GM12892 (cell line): Measurements from ENCODE around the gene F3.

Experiments used
- POLR2A ChIP-seq: IDR thresholded peaks from 2 replicates; pipeline ENCODE4 v1.6.1; 2011; ENCODE audit warnings: low read depth, low read length, control low read depth
- POLR2AphosphoS5 ChIP-seq: IDR thresholded peaks from 2 replicates; pipeline ENCODE4 v1.6.1; 2011; ENCODE audit warnings: low read depth, low read length, control low read depth
- TAF1 ChIP-seq: IDR thresholded peaks from 2 replicates; pipeline ENCODE4 v1.6.1; 2011; ENCODE audit warnings: low read depth, mild to moderate bottlenecking, control low read depth, low read length, borderline replicate concordance

DNA sequence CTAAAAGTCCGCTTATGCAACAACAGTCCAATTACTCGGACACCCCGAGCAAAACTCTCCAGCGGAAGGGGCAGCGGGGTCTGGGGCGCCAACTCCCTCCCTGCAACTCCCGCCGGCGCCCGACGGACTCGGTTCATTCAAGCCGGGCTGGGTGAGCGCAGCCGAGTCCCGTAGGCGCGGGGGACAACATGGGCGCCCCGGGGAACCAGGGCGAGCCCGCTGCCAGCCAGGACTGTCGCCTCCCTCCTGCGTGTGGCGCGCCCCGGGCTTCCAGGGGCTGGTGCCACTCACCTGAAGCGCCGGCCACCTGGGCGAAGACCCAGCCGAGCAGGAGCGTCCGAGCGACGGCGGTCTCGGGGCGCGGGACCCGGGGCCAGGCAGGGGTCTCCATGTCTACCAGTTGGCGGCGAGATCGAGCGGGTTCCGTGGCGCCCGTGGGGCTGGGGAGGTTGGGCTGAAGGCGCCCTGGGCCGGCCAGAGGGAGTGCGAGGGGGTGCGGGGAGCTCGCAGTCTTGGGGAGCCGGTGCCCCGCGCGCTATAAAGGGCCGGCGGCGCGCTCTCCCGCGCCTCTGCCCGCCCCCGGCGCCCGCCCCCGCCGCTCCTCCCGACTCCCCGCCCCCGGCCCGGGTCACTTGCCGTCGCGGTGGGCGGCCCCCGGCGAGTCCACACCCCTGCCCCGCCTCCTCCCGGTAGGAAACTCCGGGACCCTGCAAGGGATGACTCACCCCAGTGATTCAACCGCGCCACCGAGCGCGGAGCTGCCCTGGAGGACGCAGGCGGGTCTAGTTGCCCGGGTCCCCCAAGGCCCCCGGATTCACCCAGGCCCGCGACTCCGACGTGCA, at the start of gene F3:
- TF ChIP-seq POLR2A: no peak
- no peak for TF ChIP-seq POLR2AphosphoS5
- TF ChIP-seq TAF1: no peak
